ENCODE data around the gene MGAT5.

MGAT5 gene

DNA sequence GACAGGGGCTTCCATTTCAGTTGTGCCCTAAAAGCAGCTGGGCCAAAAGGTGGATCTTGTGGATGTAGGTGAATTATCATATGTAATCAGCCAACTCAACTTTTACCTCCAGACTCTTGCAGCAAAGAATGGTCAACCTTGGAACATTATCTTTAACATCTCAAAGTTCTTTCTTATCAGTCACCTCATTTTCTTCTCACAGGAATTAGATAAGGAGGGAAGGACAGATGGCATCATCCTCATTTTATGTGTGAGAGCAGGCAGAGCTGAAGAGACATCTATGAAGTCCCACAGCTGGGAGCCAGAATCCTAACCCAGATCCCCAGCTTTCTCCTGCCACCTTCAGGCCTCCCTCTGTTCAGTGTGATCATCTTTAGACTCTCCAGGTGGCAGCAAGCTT is 182.1 kb downstream of the MGAT5 start:
- in situ Hi-C loops (cut with MboI; ENCODE audit: low sequenced_read_pairs): no loop called here

- in situ Hi-C loops (cut with MboI; ENCODE audit: low sequenced_read_pairs): no loop called here
Observed at GRCh38 chr2:134436706-134437105, 182.8 kb downstream of the MGAT5 start.

- in situ Hi-C loops (cut with MboI; ENCODE audit: low sequenced_read_pairs): no loop called here
Observed at GRCh38 chr2:134438371-134438770, 184.5 kb downstream of the MGAT5 start.

DNA sequence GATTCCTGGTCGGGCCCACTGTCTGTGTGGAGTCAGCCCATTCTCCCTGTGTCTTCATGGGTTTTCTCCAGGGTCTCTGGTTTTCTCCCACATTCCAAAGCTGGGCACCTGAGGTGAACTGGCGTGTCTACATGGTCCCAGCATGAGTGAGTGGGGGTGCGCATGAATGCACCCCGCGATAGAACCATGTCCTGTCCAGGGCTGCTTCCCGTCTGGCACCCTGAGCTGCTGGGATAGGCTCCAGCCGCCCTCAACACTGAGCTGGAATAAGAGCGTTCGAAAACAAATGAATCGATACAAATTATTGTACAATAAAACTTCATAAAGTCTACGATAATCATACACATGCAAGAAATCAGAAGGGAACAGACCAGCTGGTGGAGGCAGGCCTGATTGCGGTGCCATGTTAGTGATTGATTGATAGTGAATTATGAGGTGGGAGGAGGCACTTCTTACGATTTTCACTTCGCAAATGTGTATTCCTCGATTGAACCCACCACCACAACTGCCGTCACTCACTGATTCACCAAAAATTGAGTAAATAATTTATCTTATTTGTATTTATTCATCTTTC is 186.6 kb downstream of the MGAT5 start:
- in situ Hi-C loops (cut with MboI; ENCODE audit: low sequenced_read_pairs): no loop called here

- in situ Hi-C loops (cut with MboI; ENCODE audit: low sequenced_read_pairs): no loop called here
Observed at GRCh38 chr2:134441153-134441863, 187.4 kb downstream of the MGAT5 start.

- in situ Hi-C loops (cut with MboI; ENCODE audit: low sequenced_read_pairs): no loop called here
Observed at GRCh38 chr2:134443814-134444480, 190.1 kb downstream of the MGAT5 start.

DNA sequence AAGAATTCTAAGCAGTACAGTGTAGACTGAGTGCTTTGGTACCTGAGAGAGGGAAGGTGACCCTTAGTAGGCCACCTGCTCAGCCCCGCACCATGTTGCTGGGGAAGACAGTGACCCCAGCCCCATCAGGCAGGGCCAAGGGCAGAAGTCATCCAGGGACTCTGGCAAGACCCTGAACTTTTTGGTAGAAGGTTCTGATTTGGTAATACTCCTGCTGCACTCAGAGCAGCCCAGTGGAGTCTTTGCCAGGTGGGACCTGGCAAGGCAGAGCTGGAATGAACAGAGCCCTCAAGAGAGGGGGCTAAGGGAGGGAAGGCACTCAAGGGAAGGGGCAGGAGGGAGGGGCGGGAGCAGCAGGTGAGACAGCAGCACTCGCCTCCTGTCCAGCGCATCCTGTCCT is 191.2 kb downstream of the MGAT5 start:
- in situ Hi-C loops (cut with MboI; ENCODE audit: low sequenced_read_pairs): no loop called here

DNA sequence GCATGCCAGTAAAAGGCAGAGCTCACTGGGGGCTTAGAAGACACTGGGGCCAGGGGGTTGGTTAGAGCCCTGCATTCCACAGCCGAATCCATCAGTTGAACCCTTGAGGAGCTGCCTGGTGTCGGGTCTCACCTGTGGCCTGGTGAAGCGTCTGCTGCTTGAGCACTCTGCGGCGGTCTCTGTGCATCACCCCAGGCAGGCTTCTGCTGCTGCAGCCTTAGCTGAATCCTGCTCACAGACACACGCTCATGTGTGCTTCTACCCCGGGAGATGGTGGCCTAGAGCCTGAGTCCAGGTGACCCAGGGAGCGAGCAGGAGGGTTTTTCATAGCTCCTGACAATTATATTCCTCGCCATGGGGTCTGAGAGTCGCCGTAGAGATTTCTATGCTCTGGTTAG is 192.1 kb downstream of the MGAT5 start:
- in situ Hi-C loops (cut with MboI; ENCODE audit: low sequenced_read_pairs): no loop called here

GRCh38 chr2:134446383-134447017 is 192.6 kb downstream of the MGAT5 start:
- in situ Hi-C loops (cut with MboI; ENCODE audit: low sequenced_read_pairs): no loop called here

DNA sequence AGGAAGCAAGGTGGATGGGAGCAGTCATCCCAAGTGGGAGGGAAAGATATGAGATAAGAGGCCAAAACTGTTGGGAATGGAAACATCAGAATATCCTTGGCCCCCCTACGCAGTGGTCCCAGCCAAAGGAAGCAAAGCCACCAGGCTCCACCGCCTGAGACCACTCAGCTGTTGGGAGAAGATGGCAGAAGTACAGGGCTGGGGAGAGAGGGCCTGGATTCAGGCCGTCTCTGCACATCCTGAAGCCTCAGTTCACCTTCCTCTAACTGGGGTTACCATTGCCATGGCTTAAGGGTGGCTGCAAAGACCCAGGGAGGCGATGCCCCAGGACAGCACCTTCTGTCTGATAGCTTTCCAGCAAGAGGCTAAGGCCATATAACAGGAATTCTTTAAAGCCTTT is 193.8 kb downstream of the MGAT5 start:
- in situ Hi-C loops (cut with MboI; ENCODE audit: low sequenced_read_pairs): no loop called here

GRCh38 chr2:134448650-134449049 is 194.8 kb downstream of the MGAT5 start:
- in situ Hi-C loops (cut with MboI; ENCODE audit: low sequenced_read_pairs): no loop called here

- in situ Hi-C loops (cut with MboI; ENCODE audit: low sequenced_read_pairs): no loop called here
Observed at GRCh38 chr2:134449157-134449556, 195.3 kb downstream of the MGAT5 start.

DNA sequence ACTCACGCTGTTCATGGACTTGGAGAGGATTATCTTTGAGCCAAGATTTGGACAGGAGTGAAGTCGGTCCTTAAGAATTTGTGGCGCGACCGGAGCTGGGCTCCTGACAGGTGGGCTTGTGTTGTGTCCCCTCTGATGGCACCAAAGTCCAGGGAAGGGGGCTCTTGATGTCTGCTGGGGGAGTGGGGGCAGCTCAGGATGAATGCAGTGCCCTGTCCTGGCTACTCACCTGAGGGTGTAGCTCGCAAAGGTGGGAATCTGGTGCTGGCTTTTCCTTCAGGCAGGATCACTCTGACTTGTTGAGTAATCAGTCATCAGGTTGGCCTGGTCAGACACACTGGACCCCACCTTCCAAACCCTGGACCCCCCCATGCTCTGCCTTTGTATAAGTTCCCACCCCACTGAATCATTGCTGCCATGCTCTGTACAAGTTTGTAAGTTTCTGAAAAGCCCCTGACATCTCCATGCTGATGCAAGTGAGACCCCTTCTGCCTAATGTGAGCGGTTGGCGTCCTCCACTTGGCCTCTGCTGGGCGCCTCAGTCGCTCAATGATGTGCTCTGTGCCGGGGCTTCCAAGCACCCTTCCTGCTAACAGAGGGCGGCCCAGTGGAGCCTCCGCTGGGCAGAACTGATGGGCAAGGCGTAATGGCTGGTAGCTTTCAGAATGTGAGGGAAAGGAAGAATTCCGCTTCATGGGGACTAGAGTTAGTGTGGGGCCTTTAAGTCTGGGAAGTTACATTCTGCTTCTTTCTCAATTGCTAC is 196.1 kb downstream of the MGAT5 start:
- in situ Hi-C loops (cut with MboI; ENCODE audit: low sequenced_read_pairs): no loop called here

- in situ Hi-C loops (cut with MboI; ENCODE audit: low sequenced_read_pairs): no loop called here
Observed at GRCh38 chr2:134451347-134451630, 197.4 kb downstream of the MGAT5 start.

GRCh38 chr2:134452042-134452733 is 198.3 kb downstream of the MGAT5 start:
- in situ Hi-C loops (cut with MboI; ENCODE audit: low sequenced_read_pairs): no loop called here

- in situ Hi-C loops (cut with MboI; ENCODE audit: low sequenced_read_pairs): no loop called here
Observed at GRCh38 chr2:134453476-134453875, 199.6 kb downstream of the MGAT5 start.

GRCh38 chr2:134453973-134454372 is 200.1 kb downstream of the MGAT5 start:
- in situ Hi-C loops (cut with MboI; ENCODE audit: low sequenced_read_pairs): no loop called here

DNA sequence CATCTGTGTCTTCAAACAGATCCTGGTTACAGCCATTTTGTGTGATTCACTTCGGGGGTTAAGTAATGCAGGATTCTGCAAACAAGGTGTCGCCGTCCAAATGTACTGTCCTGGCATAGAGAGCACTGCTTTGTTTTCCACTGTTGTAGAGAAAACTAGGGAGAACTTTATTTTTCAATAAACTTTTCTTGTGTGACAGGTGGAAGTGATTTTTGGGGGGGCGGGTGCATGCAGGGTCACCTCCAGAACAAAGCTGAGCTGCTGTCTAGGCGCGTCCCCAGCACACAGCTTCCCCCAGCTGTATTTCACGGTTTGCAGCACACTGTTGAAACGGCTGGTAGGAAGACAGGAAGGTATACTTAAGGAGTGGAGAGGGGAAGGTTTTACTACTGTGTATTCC is 200.6 kb downstream of the MGAT5 start:
- in situ Hi-C loops (cut with MboI; ENCODE audit: low sequenced_read_pairs): no loop called here

- in situ Hi-C loops (cut with MboI; ENCODE audit: low sequenced_read_pairs): no loop called here
Observed at GRCh38 chr2:134454931-134455330, 201.1 kb downstream of the MGAT5 start.

- in situ Hi-C loops (cut with MboI; ENCODE audit: low sequenced_read_pairs): no loop called here
Observed at GRCh38 chr2:134455426-134455825, 201.6 kb downstream of the MGAT5 start.

DNA sequence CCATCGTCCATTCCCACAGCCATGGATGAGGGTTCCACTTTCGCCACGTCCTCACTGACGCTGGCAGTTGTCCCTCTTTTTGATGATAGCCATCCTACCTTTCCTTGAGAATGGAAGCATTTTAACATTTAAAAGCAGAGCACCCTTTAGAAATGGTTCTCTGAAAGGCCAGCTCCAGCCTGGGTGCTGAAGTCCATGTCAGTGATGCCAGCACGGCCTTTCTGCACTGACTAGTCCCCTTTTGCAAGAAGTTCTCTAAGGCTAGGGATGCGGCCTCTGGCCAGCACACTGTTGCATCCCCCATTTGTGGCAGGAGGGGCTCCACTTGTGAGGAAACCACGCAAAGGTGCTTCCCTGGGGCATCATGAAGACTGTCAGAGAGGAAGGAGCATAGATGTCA is 203.5 kb downstream of the MGAT5 start:
- in situ Hi-C loops (cut with MboI; ENCODE audit: low sequenced_read_pairs): no loop called here

Measured in HL-60/S4 treated with retinoic acid at 250 ng/mL for 4 days and 3 days (cell line).